ENCODE measurements around the gene PAX7.

DNA sequence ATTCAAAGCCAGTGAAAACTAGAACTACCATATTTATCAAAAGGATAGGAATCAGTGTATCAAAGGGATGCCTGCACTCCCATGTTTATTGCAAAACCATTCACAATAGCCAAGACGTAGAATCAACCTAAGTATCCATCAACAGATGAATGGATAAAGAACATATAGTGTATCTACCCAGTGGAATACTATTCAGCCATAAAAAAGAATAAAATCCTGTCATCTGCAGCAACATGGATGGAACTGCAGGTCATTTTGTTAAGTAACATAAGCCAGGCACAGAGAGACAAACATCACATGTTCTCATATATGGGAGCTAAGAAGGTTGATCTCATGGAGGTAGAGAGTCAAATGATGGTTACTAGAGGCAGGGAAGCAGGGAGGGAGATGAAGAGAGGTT is 110.0 kb downstream of the PAX7 start:
- TF ChIP-seq, protein P1, sequence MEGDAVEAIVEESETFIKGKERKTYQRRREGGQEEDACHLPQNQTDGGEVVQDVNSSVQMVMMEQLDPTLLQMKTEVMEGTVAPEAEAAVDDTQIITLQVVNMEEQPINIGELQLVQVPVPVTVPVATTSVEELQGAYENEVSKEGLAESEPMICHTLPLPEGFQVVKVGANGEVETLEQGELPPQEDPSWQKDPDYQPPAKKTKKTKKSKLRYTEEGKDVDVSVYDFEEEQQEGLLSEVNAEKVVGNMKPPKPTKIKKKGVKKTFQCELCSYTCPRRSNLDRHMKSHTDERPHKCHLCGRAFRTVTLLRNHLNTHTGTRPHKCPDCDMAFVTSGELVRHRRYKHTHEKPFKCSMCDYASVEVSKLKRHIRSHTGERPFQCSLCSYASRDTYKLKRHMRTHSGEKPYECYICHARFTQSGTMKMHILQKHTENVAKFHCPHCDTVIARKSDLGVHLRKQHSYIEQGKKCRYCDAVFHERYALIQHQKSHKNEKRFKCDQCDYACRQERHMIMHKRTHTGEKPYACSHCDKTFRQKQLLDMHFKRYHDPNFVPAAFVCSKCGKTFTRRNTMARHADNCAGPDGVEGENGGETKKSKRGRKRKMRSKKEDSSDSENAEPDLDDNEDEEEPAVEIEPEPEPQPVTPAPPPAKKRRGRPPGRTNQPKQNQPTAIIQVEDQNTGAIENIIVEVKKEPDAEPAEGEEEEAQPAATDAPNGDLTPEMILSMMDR (conservative IDR thresholded peaks at IDR 0.05), result no peak
- no peak for TF ChIP-seq ZFX (IDR thresholded peaks at IDR 0.05)

Data from C4-2B (cell line).